ENCODE measurements around the gene TCIRG1.

The TCIRG1 gene

DNA sequence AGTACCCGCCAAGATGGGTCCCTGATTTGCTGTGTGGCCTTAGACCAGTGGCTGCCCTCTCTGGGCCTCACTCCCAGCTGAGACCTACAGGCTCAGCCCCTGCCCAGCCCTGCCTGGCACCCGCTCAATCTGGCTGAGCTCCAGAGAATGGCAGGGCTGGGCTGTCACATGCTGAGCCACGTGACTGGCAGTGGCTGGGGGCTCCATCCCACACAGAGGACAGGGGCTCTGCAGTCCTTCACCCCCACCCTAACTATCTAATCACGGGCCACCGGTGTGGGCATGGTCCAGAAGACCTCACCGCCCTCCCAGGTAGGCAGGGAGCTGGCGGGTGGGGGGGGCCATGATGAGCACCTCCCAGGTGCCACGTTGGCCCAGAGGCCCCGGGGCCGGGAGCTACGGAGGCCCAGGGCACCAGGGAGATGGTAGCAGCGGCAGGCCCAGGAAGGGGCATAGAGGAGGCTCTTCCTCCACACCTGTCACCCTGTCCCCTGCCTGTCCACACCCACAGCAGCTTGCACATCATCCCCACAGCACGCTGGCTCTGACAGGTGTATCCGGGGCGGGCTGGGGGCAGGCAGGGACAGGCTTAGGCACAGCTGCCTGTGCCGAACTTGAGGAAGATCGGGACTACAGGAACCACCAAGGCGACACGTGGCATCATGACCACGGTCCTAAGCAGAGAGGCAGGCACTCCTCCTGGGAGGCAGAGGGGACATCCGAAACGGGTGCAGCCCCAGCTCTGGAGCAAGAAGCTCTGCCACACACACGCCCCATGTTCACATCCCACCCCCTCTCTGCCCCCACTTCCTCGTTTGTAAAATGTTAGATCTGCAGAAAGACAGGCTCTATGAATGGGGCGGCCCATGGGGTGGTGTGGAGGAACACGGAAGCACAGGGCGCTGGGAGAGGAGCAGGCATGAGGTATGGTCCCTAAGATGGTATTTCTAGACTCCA, 30.2 kb upstream of the TCIRG1 start:
- Histone ChIP-seq H3K4me3 (ENCODE audit: low read depth, low read length) (no peak overlapping the region), H3K9me3 (ENCODE audit: control insufficient read depth, insufficient read depth, low read depth, low read length) (no peaks in the 10 kb centered on the region), H3K27me3 (ENCODE audit: control insufficient read depth, insufficient read depth, low read length) (no peaks in the 10 kb centered on the region), H3K27ac (ENCODE audit: low read depth, low read length) (no peak overlapping the region), H3K36me3 (ENCODE audit: control insufficient read depth, insufficient read depth, low read length) (no peaks in the 10 kb centered on the region), H3K9ac (ENCODE audit: low read length) (no peak overlapping the region), H3K4me1 (ENCODE audit: control insufficient read depth, insufficient read depth, low read length) (peaks cover 27% of the 10 kb centered on the region)

DNA sequence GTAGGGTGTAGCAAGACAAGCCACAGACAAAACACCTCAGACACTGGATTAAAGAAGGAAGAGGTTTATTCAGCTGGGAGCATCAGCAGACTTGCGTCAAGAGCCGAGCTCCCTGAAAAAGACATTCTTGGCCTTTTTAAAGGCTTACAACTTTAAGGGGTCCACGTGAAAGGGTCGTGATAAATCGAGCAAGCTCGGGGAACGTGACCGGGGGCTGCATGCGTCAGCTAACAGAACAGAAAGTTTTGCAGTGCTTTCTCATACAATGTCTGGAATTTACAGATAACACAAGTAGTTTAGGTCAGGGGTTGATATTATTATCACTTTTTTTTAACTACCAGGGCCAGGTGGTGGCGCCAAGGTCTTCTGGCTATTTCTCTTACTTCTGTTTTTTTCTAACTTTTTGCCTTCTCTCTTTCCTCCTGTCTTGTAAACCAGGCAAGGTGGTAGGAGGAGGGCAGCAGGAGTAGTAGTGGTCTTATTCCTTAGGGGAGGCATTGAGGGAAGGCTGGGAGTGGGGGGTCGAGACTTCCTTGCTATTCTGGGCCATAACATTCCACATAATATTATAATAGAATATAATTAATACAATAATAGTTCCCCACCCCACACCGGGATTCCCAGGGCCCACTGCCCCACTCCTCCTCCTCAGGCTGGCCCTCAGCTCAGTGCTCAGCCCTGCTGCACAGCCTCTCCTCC, 29.3 kb upstream of the TCIRG1 start:
- Histone ChIP-seq H3K27ac (ENCODE audit: low read depth, low read length) (no peak overlapping the region), H3K4me3 (ENCODE audit: low read depth, low read length) (no peak overlapping the region), H3K27me3 (ENCODE audit: control insufficient read depth, insufficient read depth, low read length) (no peaks in the 10 kb centered on the region), H3K4me1 (ENCODE audit: control insufficient read depth, insufficient read depth, low read length) (peaks cover 22% of the 10 kb centered on the region), H3K9me3 (ENCODE audit: control insufficient read depth, insufficient read depth, low read depth, low read length) (no peaks in the 10 kb centered on the region), H3K9ac (ENCODE audit: low read length) (no peak overlapping the region), H3K36me3 (ENCODE audit: control insufficient read depth, insufficient read depth, low read length) (no peaks in the 10 kb centered on the region)

DNA sequence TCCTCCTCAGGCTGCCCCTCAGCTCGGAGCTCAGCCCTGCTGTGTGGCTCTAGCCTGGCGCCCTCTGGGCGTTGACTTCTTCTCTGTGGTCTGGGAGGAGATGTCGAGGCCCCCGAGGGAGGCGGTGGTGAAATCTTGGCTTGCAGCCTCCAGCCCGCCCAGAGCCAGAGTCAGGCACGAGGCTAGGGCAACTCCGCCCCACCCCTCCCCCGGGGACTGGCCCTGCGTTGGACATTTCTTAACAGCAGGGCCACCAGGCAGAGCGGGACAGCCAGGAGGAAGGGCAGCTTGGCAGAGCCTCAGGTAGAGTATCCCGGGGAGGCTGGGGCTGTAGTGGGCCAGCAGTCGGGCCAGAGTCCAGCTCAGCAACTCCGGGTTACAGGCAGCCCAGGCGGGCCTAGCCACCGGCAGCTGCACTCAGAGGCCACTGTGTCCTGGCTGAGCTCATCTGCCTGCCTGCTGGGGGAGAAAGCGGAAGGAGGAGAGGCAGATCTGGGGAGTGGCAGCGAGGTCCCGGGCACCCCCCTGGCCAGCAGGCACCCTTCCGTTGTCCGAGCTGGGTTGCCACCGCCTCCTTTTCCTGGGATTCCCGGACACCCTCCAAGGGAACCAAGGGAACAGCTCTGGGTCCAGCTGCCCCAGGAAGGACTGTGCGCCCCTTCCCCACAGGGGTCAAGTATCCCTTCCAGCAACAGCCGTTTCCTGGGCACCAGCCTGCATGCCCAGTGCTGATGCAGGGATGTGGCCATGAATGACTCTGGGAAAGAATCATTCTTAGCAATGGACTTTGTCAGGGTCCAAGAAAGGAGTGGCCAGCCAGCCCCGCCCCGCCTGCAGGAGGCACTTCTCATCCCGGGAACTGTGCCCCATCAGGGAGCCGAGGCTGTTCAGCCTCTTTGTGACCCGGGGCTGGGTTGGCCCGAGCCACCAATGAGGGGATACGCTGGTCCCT, 28.5 kb upstream of the TCIRG1 start, which contains the start of gene ALDH3B1:
Gene ALDH3B1, plus strand, starts transcription at position 238 of the 952 bp plus-strand sequence. CDS start 4,971 bp downstream, outside the sequence.
- no peaks in the 10 kb centered on the region for H3K36me3 ChIP-seq (ENCODE audit: control insufficient read depth, insufficient read depth, low read length)
- H3K4me1 ChIP-seq (ENCODE audit: control insufficient read depth, insufficient read depth, low read length): peaks cover 16% of the 10 kb centered on the region
- H3K9ac ChIP-seq (ENCODE audit: low read length): no peak within 1 kb of the TSS
- no peak within 1 kb of the TSS for H3K4me3 ChIP-seq (ENCODE audit: low read depth, low read length)
- no peaks in the 10 kb centered on the region for H3K27me3 ChIP-seq (ENCODE audit: control insufficient read depth, insufficient read depth, low read length)
- H3K9me3 ChIP-seq (ENCODE audit: control insufficient read depth, insufficient read depth, low read depth, low read length): no peaks in the 10 kb centered on the region
- no peak within 1 kb of the TSS for H3K27ac ChIP-seq (ENCODE audit: low read depth, low read length)

DNA sequence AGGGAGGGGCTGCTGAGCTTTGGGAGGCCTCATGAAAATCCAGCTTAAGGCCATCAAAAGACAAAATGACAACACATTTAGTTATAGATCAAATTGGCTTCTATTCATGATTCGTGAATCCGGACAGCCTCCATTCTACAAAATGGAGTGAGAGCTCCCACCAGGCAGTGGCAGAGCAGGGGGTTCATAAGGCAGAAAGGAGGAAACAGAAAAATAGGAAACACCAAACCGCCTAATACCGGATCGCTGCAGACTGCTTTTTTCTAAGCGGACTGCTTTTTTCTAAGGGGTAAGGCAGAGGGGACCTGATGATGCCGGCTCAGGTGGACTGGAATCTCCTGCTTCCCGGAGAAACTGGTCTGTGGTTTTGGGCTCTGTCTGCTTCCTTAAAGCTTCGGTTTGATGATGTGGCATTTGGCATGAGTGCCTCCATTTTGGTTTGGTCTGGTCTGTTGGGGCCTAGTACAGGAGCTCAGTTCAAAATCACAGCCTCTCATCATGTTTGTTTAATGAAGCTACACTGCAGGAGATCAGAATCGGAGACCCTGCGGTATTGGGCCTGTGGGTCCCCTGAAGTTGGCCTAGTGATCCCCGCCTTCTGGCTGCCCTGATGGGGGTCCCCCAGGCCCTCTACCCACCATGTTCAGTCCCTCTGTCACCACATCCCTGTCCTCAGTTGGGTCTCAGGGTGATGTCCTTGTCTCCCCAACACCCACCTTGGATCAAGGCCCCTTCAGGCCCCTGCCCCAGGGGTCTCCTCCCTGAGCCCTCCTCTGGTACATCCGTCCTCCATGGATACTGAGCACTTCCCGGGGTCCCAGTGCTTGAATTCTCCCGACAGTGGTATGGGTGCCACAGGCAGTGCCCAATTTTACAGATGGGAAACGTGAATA, 27.5 kb upstream of the TCIRG1 start:
- Histone ChIP-seq H3K27ac (ENCODE audit: low read depth, low read length) (no peak overlapping the region), H3K9me3 (ENCODE audit: control insufficient read depth, insufficient read depth, low read depth, low read length) (no peaks in the 10 kb centered on the region), H3K9ac (ENCODE audit: low read length) (no peak overlapping the region), H3K4me3 (ENCODE audit: low read depth, low read length) (no peak overlapping the region), H3K4me1 (ENCODE audit: control insufficient read depth, insufficient read depth, low read length) (peaks cover 16% of the 10 kb centered on the region), H3K27me3 (ENCODE audit: control insufficient read depth, insufficient read depth, low read length) (no peaks in the 10 kb centered on the region), H3K36me3 (ENCODE audit: control insufficient read depth, insufficient read depth, low read length) (no peaks in the 10 kb centered on the region)

DNA sequence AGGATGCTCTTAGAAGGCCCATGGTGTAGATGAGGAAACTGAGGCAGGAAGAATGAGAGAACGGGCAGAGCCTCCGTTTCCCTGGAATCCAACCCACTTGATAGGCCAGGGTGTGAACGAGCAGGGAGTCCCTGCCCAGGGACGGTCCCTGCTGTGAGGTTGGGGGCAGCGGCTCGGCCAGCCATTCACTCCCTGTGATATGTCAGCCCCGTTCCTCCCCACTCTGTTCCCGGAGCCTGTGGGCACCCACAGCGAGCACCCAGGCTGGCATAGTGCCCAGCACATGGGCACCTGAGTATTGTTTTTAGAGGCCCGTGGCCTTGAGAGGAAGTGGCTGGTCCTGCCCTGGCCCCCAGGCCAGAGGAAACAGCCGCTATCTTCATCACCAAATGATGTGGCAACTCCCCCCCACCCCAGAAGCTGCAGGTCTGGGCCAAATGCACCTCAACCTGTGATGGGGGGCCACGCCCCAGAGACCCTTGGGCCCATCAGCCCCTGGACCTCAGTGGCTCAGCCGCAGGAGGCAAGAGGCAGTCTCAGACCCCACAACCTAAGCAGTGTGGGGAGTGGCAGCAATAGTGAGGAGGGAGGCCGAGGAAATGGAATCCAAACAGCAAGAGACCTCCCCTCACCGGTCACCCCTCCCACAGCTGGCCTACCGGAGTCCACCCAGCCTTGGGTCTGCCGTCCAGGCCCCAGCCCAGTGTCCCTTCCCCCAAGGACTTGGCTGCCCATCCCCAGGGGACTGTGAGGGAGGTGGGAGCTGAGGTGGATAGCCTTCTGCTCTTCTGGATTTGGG, 26.6 kb upstream of the TCIRG1 start:
- no peak overlapping the region for H3K9ac ChIP-seq (ENCODE audit: low read length)

DNA sequence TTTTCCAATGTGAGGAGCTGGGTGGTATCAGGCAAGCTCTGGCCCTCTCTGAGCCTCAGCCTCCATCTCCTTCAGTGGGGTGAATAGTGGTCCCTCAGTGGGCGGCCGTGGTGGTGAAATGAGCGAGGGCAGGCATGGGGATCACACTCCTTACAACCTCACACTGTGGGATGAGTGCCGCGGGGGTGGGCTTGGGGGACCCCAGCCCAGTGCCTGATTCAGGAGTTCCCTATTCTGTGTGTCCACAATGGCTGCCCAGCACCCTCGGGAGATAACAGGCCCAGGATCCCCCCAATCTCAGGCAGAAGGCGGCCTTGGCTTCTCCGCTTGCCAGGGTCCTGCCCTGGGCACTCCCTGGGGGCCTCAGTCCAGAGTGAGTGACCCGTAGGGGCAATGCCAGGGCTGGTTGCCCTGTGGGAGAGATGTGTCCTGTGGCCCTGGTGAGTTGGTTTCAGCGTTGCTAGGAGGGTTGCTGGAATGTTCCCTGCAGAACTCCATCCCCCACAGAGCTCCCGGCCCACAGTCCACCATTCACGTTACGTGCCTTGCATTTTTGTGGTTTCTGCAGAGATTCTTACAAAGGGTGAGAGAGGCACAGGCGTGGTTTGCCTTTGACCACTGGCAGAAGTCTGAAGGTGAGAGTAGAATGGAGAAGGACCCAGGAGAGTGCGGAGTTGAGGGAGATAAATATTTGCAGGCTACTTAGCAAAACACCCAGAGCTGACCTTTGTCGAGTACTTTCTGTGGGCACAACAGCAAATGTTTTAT, 25.8 kb upstream of the TCIRG1 start:
- Histone ChIP-seq H3K36me3 (ENCODE audit: control insufficient read depth, insufficient read depth, low read length) (no peaks in the 10 kb centered on the region), H3K9me3 (ENCODE audit: control insufficient read depth, insufficient read depth, low read depth, low read length) (no peaks in the 10 kb centered on the region), H3K27me3 (ENCODE audit: control insufficient read depth, insufficient read depth, low read length) (no peaks in the 10 kb centered on the region), H3K4me3 (ENCODE audit: low read depth, low read length) (no peak overlapping the region), H3K9ac (ENCODE audit: low read length) (no peak overlapping the region), H3K4me1 (ENCODE audit: control insufficient read depth, insufficient read depth, low read length) (peaks cover 21% of the 10 kb centered on the region), H3K27ac (ENCODE audit: low read depth, low read length) (no peak overlapping the region)

More for the DNA sequence above, 26.6 kb upstream of the TCIRG1 start:
- Histone ChIP-seq H3K27me3 (ENCODE audit: control insufficient read depth, insufficient read depth, low read length) (no peaks in the 10 kb centered on the region), H3K9me3 (ENCODE audit: control insufficient read depth, insufficient read depth, low read depth, low read length) (no peaks in the 10 kb centered on the region), H3K27ac (ENCODE audit: low read depth, low read length) (no peak overlapping the region), H3K4me1 (ENCODE audit: control insufficient read depth, insufficient read depth, low read length) (peaks cover 21% of the 10 kb centered on the region), H3K36me3 (ENCODE audit: control insufficient read depth, insufficient read depth, low read length) (no peaks in the 10 kb centered on the region), H3K4me3 (ENCODE audit: low read depth, low read length) (no peak overlapping the region)

DNA sequence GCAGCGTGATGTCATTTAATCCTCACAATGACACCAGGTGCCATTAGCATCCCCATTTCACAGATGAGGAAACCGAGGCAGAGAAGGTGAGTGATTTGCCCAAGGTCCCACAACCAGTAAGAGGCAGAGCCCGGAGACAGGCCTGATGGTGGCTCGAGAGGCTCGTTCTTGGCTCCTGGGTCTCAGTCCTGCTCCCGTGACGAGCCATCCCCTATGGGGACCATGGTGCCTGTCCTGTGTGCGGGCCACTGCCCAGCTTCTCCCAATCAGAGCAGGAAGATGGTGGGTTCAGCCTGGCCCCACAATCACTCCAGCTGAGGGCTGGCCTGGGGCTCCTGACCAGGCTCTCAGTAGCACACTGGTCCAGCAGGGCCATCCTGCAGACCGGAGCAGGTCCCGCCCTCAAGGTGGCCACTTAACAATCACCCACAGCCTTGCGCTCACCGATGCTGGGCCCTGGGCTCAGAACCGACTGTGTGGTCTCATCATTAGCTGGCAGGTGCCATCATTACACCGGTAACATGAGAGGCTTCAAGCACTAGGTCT, 25.1 kb upstream of the TCIRG1 start:
- H3K36me3 ChIP-seq (ENCODE audit: control insufficient read depth, insufficient read depth, low read length): no peaks in the 10 kb centered on the region
- H3K27me3 ChIP-seq (ENCODE audit: control insufficient read depth, insufficient read depth, low read length): no peaks in the 10 kb centered on the region
- no peak overlapping the region for H3K27ac ChIP-seq (ENCODE audit: low read depth, low read length)
- H3K4me3 ChIP-seq (ENCODE audit: low read depth, low read length): no peak overlapping the region
- H3K9ac ChIP-seq (ENCODE audit: low read length): no peak overlapping the region
- H3K9me3 ChIP-seq (ENCODE audit: control insufficient read depth, insufficient read depth, low read depth, low read length): no peaks in the 10 kb centered on the region
- peaks cover 21% of the 10 kb centered on the region for H3K4me1 ChIP-seq (ENCODE audit: control insufficient read depth, insufficient read depth, low read length)

DNA sequence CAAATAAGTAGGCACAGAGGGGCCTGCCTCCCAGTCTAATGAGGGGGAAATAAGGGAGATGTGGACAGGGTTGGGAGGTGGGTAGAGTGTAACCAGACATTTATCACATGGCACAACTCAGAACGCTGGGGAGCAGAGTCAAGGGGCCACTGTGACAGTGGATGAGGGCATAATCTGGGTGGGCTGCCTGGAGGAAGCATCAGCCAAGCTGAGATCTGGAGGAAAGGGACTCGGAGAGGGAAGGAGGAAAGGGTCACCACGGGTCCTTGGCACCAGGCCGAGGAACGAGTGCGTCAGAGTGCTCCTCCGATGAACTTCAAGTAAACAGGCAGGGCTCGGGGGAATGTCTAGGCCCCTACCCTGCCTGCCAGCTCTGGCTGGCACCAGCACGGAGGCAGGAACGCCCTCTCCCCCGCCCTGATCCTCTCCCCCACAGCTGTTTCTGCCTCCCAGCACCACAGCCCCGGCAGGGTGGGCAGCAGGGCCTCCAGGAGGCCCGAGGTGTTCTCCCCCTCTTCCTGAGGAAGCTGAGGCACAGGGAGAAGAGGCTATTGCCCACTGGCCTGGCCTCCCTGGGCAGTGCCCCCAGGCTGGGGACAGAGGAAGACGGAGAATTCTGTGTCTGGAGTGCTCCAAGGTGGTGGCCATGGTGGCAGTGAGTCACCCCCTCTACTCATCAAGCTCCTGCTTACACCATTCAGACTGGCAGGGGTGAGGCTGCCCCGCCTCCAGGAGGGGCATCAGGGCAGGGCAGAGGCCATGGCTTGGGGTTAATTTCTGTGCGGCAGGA, 24.5 kb upstream of the TCIRG1 start:
- H3K27ac ChIP-seq (ENCODE audit: low read depth, low read length): no peak overlapping the region

More for the DNA sequence above, 24.5 kb upstream of the TCIRG1 start:
- Histone ChIP-seq H3K27me3 (ENCODE audit: control insufficient read depth, insufficient read depth, low read length) (no peaks in the 10 kb centered on the region), H3K4me3 (ENCODE audit: low read depth, low read length) (no peak overlapping the region), H3K9me3 (ENCODE audit: control insufficient read depth, insufficient read depth, low read depth, low read length) (no peaks in the 10 kb centered on the region), H3K4me1 (ENCODE audit: control insufficient read depth, insufficient read depth, low read length) (peaks cover 21% of the 10 kb centered on the region), H3K36me3 (ENCODE audit: control insufficient read depth, insufficient read depth, low read length) (no peaks in the 10 kb centered on the region), H3K9ac (ENCODE audit: low read length) (no peak overlapping the region)
